Right ventricle myocardium superior (tissue), 1 donor: ENCODE measurements around the gene DIO3. TPM values are rescaled to one million over a fixed set of nuclear protein-coding genes. Genes with fewer than 3 reads are reported as not detected.
"Not testable (repeated sequence)": the region's sequence is repeated elsewhere in the genome, so short reads cannot be mapped to it uniquely, and the experiment has no call there.

Experiments
- ATAC-seq: fragments of 200-7000 bp; cut with Tn5 transposase; one replicate; pipeline ENCODE4 v1.9.1; 2020; ENCODE audit warnings: mild to moderate bottlenecking; ENCODE audit not compliant: poor library complexity
- DNase-seq: peaks from one replicate; pipeline ENCODE4 v3.0.0-alpha.2; 2020
- intact Hi-C: fragments of 100-400 bp; cut with DNase I; formaldehyde crosslinking; loops from one replicate; pipeline ENCODE4 v1.11.2; 2022
- total RNA-seq: library from RNA; stranded (reverse); fragmentation: NEBNext Ultra II Directional; extraction: Animal tissue kit (Norgen Biotek cat#: 25700); gene quantifications from one replicate; pipeline ENCODE4 v1.2.1, GENCODE V29; 2021
- donor health status: DM: no; HTN: yes; CAD: no; lungs with severe emphysema.

The DIO3 gene
- total RNA-seq, 1 donor from 2014 or later = 0.16 TPM

DNA sequence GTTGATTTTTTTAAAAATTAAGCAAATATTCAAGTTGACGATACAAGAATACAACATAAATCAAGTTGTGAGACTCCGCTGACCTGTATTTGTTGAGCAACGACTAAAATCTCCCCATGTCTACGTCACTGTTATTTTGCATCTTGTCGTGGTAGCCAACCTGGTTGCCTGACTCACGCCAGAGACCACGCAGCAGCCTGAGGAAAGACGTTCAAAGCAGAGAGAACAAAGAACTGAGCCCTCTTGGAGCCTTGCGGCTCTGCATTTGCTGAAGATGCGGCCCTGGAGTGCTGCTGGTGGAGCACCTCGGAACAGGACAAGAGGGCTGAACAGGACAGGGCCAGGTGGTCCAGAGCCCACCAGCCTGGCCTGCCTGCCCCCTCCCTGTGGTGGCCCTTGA is 21.4 kb upstream of the DIO3 start:
- ATAC-seq (no peak), DNase-seq (no peak)
- intact Hi-C loops = no loop called here

DNA sequence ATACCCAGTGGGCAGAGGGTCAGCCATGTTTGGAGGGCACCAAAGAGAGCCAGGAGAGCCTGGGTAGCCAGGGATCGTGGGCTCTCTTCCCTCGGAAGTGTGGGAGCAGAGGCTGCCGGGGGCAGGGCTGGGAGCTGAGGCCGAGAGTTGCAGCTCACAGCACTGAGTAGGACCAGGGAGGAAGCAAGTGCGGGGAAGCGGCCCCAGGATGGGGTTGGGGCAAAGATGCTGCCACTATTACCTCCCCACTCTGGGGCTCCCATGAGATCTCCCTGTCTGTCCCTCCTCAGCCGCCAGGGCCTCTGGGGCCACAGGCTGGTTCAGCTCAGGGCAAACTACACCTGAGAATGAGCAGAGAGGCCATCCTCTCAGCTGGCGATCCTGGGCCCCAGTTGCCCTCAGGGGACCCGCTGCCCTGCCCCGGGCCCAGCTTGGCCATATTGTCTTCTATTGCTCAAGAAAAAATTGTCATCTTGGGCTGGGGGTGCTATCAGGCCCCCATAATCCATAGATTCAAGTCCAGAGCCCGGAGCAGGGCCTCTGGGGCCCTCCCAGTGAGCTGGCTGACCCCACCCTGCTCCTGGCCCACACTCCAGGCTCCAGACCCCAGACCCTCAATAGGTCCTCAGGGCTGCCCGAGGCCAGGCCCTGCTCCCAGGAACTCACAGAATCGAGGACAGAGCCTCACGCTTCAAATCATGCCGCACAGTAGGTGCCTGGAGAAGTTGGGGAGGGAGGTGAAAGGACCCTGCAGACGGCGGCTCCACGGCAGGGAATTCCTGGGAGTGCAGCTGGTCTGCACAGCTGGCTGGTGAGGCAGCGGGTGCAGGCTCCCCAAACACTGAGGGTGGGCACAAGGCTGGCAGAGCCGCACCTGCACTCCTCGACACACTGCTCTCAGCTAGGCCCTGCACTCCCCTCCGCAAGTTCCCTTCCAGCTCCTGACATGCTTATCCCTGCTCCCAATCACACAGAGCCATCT is 20.5 kb upstream of the DIO3 start:
- intact Hi-C loops = no loop called here
- ATAC-seq = no peak
- no peak for DNase-seq

DNA sequence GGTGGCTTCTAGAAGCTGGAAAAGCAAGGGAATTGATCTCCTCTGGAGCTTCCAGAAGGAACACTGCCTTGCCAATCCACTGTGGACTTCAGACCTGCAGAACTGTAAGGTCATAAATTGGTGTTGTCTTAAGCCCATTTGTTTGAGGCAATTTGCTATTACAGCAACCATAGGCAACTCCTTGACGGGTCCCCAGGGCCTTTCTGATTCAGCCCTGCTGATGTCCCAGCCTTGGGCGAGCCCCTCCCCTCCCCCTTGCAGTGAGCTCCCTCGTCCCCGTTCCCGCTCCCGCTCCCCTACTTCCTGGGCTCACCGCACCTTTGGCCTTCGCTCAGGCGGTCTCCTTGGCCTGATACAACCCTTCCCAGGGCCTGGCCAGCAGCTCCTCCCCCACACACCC is 18.9 kb upstream of the DIO3 start:
- ATAC-seq (no peak), DNase-seq (no peak)
- intact Hi-C loops = no loop called here

DNA sequence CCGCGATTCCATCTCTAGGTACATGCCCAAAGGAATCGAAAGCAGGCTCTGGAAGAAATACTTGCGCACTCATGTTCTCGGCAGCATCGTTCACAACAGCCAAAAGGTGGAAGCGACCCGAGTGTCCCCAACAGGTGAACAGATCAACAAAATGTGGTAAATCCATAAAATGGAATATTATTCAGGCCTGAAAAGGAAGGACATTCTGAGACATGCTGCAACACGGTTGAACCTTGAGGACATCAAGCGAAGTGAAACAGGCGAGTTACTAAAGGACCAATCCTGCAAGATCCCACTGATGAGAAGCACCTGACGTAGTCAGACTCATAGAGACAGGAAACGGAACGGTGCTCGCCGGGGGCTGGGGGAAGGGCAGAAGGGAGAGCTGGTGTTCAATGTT is 17.5 kb upstream of the DIO3 start:
- no peak for DNase-seq
- intact Hi-C loops = no loop called here
- no peak for ATAC-seq

DNA sequence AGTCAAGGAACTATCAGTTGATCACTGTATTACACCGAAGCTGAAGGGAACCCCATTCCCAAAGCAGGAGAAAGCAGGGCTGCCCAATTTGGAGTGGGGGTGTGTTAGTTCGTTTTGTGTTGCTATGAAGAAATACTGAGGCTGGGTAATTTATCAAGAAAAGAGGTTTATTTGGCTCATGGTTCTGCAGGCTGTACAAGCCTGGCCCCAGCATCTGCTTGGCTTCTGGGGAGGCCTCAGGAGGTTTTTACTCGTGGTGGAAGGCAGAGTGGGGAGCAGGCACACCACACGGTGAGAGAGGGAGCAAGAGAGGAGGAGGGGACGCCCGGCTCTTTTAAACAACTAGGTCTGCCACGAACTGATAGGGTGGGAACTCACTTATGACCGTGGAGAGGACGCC is 16.7 kb upstream of the DIO3 start:
- no peak for ATAC-seq
- DNase-seq = no peak
- intact Hi-C loops = no loop called here

DNA sequence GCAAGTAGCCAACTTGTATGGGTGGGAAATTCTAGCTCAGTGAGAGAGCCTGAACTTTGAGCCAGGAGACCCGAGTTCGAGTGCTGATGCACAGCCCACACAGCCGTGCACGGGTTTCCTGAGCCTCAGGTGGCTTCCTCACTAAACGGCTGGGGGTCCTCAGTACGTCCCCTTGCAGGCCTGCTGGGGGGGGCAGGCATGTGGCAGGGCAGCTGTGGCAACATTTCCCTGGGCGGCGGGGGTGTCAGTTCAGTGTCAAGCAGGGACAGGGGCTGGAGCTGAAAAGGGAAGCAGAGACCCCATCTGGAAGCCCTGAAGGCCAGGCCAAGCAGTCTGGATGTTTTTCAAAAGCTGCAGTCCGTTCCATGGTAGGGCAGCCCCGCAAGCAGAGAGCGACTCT is 14.6 kb upstream of the DIO3 start:
- ATAC-seq (no peak), DNase-seq (no peak)

DNA sequence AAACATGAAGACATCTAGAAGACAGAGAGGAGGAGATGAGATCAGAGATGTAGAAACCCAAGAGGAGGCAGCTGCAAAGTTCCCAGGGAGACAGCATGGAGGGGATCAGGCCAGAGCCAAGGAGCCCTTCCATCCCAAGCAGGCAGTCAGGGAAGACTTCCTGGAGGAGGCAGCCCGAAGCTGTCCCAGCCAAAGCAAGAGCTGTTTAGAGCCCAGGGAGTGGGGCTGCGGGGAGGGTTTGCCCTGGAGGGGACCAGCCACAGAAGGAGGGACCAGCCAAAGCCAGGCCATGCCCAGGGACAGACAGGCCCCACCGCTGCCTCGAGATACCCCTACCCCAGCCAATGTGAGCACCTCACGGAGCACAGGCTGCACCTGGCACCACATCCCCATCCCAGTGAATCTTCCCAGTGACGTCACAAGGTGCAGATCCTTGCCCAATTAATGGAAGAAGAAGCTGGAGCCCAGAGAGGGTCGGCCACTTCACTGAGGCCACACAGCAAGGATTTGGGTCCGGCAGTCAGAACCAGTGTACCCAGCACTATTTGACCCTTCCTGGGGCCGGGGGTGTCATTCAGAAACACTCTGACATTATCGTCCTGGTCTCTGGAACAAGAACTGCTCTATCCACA is 14.1 kb upstream of the DIO3 start:
- no peak for ATAC-seq
- DNase-seq = no peak
- intact Hi-C loops = no loop called here

More for the DNA sequence above, 14.6 kb upstream of the DIO3 start:
- intact Hi-C loops = no loop called here

DNA sequence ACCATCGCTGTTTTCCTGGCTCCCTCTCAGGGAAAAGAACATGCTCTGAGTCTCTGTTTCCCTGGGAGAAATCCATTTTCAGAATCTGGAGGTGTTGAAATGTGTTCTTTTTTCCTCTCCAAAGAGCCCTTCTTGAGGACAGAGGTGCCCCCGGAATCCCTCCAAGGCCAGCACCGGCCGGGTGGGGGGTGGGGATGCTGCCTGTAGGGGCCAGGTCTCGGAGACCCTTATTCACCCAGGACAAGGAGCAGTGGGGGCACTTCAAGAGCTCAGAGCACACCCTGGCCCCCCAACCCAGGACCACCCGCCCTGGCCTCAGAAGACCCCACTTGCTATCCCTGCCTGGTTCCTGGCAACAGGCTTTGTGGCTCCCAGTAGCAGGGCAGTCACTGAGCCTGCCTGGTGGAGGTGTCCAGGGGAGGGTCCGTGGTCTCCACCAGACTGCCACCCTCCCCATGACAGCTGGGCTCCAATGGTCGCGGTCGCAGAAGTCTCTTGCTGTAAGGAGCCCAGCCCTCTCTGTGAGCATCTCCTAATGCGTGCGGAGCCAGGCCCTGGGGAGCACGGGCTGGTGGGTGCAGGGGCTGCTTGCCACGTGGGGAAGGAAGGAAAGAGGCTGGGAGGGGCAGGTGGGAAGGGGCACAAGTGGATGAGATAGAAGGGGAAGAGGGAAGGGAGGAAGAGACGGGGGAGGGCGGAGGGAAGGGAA is 13.2 kb upstream of the DIO3 start:
- intact Hi-C loops = no loop called here
- ATAC-seq (no peak), DNase-seq (peak; percentile 13)

DNA sequence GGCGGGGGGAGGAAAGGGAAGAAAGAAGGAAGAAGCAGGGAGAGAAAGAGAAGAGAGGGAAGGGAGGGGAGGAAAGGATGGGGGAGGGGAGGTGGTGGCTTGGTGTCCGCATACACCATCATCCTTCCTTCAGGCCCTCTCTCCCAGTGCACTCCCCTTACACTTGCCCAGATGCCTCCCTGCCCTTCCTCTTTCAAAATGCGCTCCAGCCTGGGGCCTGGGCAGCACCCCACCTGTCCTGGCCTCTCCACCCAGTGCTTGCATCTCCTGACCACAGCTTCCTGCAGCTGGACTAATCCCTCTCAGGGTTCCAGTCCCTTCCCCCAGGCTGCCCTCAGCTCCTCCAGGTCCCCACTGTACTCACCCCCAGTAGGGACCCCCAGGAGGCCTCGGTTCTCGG is 12.6 kb upstream of the DIO3 start:
- intact Hi-C loops = no loop called here
- no peak for ATAC-seq

DNA sequence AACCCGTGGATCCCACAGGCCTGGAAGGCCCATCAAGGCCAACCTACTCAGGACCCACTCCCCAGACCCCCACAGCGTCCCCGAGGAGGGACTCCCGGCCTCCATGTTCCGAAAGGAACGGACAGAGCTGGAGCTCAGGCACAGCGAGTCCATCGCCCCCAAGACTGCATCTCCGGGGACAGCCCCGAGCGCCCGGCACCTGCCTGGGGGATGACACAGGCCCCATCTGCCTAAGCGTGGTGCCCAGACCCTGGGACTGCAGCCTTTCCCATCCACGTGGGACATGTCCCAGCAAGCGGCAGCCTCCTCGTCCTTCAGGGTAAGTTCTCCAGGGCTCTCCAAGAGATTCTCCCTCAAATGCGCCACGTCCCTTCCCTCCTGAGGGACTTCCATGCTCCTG is 12.1 kb upstream of the DIO3 start:
- intact Hi-C loops = no loop called here
- ATAC-seq (no peak), DNase-seq (peak; percentile 24)

More for the DNA sequence above, 12.6 kb upstream of the DIO3 start:
- no peak for DNase-seq

DNA sequence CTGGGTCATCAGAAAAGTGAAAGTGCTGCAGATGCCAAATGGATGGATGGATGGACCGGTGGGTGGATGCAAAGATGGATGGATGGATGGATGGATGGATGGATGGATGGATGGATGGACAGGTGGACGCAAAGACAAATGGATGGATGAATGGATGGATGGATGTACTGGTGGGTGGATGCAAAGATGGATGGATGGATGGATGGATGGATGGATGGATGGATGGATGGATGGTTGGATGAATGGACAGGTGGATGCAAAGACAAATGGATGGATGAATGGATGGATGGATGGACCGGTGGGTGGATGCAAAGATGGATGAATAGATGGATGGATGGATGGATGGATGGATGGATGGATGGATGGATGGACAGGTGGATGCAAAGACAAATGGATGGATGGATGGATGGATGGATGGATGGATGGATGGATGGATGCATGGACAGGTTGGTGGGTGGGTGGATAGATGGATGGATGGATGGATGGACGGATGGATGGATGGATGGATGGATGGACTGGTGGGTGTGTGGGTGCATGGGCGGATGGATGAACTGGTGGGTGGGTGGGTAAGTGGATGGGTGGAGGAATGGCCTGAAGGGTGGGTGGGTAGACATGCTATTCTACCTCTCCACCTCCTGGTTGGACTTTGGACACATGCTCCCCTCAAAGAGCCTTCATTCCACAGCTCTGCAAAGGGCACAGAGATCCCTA is 10.9 kb upstream of the DIO3 start:
- DNase-seq, ATAC-seq, intact Hi-C loops: not testable (repeated sequence)

DNA sequence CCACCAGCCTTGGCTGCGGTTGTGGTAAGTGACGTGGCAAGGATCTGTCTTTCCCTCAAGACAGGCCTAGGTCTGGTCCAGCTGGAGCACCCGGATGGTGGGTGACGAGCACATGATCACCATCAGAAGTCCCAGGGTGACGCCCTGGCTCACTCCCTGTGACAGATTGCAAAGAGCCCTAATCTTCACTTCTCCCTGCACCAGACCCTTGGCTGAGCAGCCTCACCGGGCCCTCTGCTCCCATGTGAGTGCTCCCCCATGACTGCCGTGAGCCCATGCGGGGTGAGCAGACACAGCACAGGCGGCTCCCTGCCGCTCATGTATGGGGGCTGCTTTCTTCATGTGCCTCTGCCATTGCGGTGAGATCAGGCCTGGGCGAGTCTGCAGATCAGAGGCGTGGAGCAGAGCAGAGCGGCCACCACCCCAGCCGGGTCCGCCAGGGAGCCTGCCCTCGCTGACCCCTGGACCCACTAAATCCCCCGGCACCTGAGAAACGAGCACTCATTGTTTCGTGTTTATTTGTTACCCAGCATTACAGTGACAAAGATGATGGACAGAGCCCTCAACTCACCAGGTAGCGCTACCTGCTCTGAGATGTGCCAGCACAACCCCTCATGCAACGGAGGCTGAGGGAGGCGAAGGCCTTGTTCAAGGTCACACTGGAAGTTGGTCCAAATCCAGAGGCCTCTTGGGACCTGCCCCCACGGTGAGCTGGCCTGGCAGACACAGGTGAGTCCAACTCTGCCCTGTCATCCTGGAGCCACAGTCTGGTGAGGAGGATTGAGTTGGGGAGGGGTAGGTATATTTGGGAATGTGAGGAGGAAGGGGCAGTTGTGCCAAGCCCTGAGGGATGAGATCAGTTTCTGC is 9.3 kb upstream of the DIO3 start:
- intact Hi-C loops = no loop called here
- DNase-seq (no peak), ATAC-seq (no peak)

DNA sequence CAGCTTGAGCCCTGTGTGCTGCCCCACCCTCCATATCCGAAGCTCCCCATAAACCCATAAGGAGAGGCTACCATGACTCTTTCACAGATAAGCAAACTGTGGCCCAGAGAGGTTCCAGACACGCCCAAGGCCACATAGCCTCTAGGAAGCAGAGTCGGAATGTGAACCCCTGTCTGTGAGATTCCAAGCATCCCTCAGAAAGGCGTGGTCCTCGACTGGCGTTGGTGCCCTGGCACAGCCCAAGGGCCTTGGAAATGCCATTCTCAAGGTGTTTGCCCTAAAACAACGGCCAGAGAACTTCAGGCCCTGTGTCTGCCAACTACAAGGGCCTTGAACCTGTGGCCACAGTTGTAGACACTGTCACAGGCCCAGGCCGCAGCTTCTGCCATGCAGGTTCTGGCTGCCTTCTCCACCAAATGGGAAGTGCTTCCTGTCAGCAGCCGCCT is 8.5 kb upstream of the DIO3 start:
- peak; percentile 20 for DNase-seq
- ATAC-seq = no peak
- intact Hi-C loops = no loop called here

DNA sequence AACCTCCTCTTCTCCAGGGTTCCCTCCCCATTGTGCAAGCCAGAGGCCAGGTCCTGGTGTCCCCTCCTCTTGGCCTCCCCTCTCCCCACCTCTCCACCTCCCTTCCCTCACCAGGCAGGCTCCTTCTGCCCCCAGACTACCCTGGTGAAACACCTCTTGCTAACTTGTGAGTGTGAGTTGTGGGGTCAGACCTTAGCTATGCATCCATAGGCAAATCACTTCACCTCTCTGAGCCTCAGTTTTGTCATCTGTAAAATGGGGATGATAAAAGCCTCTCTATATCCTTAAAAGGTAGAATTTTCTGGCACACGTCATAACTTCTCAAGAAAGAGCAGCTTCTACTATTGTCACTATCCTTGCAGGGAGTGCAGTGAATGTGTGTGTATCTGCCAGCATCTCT is 7.9 kb upstream of the DIO3 start:
- ATAC-seq (no peak), DNase-seq (no peak)
- intact Hi-C loops = no loop called here

DNA sequence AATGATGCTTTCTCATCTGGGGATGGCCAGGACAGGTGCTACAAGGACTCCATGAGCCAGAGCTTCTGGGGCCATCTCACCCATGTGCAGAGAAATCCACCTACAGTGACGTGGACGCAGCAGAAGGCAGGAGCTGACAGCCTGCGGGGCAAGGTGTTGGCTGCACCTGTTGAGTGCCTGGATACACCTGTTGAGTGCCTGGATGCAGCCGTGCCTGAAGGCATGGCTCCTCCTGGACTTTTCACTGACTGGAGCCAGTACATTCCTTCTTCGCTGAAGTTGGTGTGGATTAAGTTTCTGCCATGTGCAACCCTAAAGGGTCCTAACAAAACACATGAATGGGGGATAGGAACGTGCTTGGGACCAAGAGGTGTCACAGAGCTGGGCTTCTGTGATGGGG is 7.4 kb upstream of the DIO3 start:
- DNase-seq (no peak), ATAC-seq (no peak)
- intact Hi-C loops = no loop called here

DNA sequence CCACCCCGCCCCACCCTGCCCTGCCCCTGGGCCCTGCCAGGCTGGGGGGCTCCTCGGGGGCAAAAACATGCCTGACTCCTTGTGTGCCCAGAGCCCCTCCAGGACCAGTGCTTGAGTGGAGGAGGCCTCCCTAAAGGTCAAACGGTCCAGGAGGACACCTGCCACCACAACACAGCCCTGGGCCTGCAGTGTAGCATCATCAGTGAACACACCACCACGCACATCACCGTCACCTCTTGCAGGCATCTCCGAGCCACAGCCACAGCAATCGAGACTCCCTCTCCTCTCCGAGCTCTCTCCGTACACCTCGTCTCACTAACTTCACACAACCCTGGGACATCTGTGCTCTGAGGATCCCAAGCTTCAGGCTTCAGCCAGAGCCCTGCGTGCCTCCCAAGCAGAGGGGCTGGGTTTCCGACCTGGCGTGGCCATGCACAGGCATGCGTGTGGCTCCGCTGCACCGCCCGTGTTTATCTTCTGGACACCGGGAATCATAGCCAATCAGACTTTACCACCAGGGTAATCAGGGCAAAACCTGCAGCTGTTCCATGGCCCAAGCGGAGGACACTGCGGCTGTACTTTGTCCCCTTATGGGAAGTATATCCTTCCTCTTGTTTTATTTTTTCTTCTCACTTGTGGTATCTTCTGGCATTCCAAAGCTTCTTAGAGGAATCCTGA is 6.2 kb upstream of the DIO3 start:
- ATAC-seq (no peak), DNase-seq (peak; percentile 29)
- intact Hi-C loops = no loop called here

DNA sequence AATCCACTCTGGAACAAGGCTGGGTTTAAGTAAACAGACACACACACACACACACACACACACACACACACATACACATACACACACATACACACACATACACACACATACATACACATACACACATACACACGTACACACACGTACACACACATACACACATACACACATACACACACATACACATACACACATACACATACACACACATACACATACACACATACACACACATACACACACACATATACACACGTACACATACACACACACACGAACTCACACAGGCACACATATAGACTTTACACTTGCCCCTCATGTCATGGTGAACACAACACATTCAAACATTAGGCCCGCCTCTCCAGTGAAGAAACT is 5.6 kb upstream of the DIO3 start:
- DNase-seq, intact Hi-C loops, ATAC-seq: not testable (repeated sequence)
